Body of pancreas (tissue), 4 donors: ENCODE results near the gene SIK3. TPM values are rescaled to one million over a fixed set of nuclear protein-coding genes. Genes with fewer than 3 reads are reported as not detected.

ENCODE experiments used
- ATAC-seq: fragments of 150-250 bp; one replicate; pipeline ENCODE4 v1.9.1; 2016
- DNase-seq, 4 donors: peaks; one replicate each; pipeline ENCODE4 v3.0.0-alpha.2; 2019
- H3K27ac ChIP-seq, 4 donors: fragments of 200-600 bp; sonication (generic); 1 replicate in 3 of 4; 2 replicates in 1 of 4; pipeline versions ENCODE4 v1.5.1 to v1.6.1; 2016 to 2019; ENCODE audit warnings: mild to moderate bottlenecking in 1 of 4, mixed read lengths in 1 of 4, moderate library complexity in 1 of 4
- H3K27me3 ChIP-seq, 2 donors: fragments of 200-600 bp; sonication (generic); one replicate each; pipeline ENCODE4 v1.6.0; 2016; ENCODE audit warnings: mild to moderate bottlenecking in 1 of 2
- H3K36me3 ChIP-seq, 2 donors: fragments of 200-600 bp; sonication (generic); replicated peaks in 1 of 2; 2 replicates each; pipeline ENCODE4 v1.5.1; 2016; ENCODE audit warnings: low read depth in 2 of 2; ENCODE audit not compliant: insufficient read depth in 1 of 2
- H3K4me1 ChIP-seq: fragments of 200-600 bp; sonication (generic); one replicate; pipeline ENCODE4 v1.6.0; 2016
- H3K4me3 ChIP-seq, 2 donors: fragments of 200-600 bp; sonication (generic); 1 replicate in 1 of 2; 2 replicates in 1 of 2; pipeline ENCODE4 v1.5.1; 2016 to 2019
- H3K9me3 ChIP-seq, 3 donors: fragments of 200-600 bp; sonication (generic); 1 replicate in 2 of 3; 2 replicates in 1 of 3; pipeline ENCODE4 v1.5.1; 2016
- POLR2A ChIP-seq, 3 donors: fragments of 450-650 bp; IDR thresholded peaks; one replicate each; pipeline ENCODE4 v1.6.1; 2016; ENCODE audit warnings: antibody characterized with exemption in 3 of 3, mild to moderate bottlenecking in 2 of 3
- WGBS, 2 donors: methylation state at CpG; one replicate each; pipeline ENCODE4 v1.1.5; 2017; 5-methylcytosine and 5-hydroxymethylcytosine counted together
- intact Hi-C: fragments of 100-400 bp; cut with DNase I; formaldehyde crosslinking; loops from one replicate; pipeline ENCODE4 v1.15.1; 2023
- total RNA-seq, 2 donors: library from RNA; depleted of rRNA; stranded (reverse); fragments of >200 nt; gene quantifications; one replicate each; pipeline ENCODE4 v1.1.0, GENCODE V29; 2016
- TF ChIP-seq, protein P1 (sequence below), 7 experiments: fragments of 450-650 bp in 4 of 7; fragments of 200-600 bp in 3 of 7; sonication (generic) in 3 of 7; IDR thresholded peaks; one replicate each; pipeline ENCODE4 v1.5.1; 2016 to 2019; ENCODE audit warnings: antibody characterized with exemption in 7 of 7

Gene SIK3
- total RNA-seq, 2 donors from 2014 or later = 24.1 to 46.1 TPM

DNA sequence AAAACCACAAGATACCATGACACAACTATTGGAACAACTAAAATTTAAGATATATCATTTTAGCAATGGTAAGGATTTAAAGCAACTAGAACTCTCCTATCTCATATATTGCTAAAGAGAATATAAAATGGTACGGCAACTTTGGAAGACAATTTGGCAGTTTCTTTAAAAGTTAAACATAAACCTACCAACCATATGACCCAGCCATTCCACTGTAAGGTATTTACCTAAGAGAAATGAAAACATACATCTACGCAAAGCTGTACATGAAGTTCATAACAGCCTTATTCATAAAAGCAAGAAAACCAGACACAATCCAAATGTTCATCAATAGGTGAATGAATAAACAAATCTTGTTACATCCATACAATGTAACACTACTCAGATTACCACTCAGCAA is 31.3 kb downstream of the SIK3 start:
- Histone ChIP-seq H3K4me3 (no peak overlapping the region), H3K27me3 (no peaks in the 10 kb centered on the region), H3K9me3 (no peaks in the 10 kb centered on the region), H3K36me3 (no peaks in the 10 kb centered on the region), H3K4me1 (peaks cover 47% of the 10 kb centered on the region), H3K27ac (no peak overlapping the region)
- no peak for TF ChIP-seq POLR2A (IDR thresholded peaks at IDR 0.05)
- TF ChIP-seq, protein P1, sequence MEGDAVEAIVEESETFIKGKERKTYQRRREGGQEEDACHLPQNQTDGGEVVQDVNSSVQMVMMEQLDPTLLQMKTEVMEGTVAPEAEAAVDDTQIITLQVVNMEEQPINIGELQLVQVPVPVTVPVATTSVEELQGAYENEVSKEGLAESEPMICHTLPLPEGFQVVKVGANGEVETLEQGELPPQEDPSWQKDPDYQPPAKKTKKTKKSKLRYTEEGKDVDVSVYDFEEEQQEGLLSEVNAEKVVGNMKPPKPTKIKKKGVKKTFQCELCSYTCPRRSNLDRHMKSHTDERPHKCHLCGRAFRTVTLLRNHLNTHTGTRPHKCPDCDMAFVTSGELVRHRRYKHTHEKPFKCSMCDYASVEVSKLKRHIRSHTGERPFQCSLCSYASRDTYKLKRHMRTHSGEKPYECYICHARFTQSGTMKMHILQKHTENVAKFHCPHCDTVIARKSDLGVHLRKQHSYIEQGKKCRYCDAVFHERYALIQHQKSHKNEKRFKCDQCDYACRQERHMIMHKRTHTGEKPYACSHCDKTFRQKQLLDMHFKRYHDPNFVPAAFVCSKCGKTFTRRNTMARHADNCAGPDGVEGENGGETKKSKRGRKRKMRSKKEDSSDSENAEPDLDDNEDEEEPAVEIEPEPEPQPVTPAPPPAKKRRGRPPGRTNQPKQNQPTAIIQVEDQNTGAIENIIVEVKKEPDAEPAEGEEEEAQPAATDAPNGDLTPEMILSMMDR (IDR thresholded peaks at IDR 0.05) = no peak
- DNase-seq (no peak), ATAC-seq (no peak)
- intact Hi-C loops = no loop called here
- 82 to 85% methylated on average over 2 of the region's 2 CpGs for WGBS, 2 donors

DNA sequence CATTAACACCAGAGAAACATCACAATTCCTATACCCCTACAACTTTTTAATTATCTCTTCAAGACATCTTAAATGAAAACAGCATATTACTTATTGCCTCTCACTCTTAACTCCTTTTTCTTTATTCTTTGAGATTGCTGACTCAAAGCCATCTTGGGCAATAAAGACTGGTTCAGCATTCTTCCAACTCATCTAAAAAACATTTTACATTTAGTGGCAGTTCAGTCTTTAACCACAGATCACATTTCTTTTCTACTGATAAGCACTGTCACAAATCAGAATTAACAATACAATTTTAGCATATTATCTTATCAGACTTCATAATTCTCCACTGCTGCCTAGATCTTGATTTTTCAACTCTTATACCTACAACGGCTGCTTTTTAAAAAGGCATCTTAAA is 34.0 kb downstream of the SIK3 start:
- 13 to 20% methylated on average over 1 of the region's 1 CpG for WGBS, 2 donors
- ATAC-seq (no peak), DNase-seq (no peak)
- Histone ChIP-seq H3K27ac (no peak overlapping the region), H3K27me3 (no peaks in the 10 kb centered on the region), H3K4me1 (peaks cover 24% of the 10 kb centered on the region), H3K4me3 (no peak overlapping the region), H3K36me3 (no peaks in the 10 kb centered on the region), H3K9me3 (no peaks in the 10 kb centered on the region)
- intact Hi-C loops = no loop called here
- no peak for TF ChIP-seq POLR2A (IDR thresholded peaks at IDR 0.05)
- TF ChIP-seq, protein P1 (IDR thresholded peaks at IDR 0.05) = no peak

DNA sequence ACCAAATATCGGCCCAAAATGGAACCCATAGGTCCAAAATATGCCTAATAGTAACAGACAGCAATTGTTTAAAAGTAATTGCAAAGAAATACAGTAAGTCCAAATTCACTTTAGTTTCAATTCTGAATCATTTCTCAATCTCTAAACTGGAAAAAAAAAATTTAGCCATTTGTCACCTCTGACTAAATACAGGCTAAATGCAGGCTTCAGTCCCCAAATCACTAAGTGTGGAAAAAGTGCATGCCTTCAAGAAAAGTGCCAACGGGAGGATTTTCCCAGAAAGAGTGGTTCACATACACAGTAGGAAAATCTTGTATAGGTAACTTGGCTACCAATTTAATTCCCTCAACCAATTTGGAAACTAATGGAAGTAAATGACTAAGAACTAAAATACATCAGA is 35.7 kb downstream of the SIK3 start:
- no peak for DNase-seq
- Histone ChIP-seq H3K27ac (no peak overlapping the region), H3K4me3 (no peak overlapping the region), H3K9me3 (no peaks in the 10 kb centered on the region), H3K27me3 (no peaks in the 10 kb centered on the region), H3K4me1 (peaks cover 24% of the 10 kb centered on the region), H3K36me3 (no peaks in the 10 kb centered on the region)
- WGBS, 2 donors = 83 to 96% methylated on average over 2 of the region's 2 CpGs
- ATAC-seq = no peak
- intact Hi-C loops = no loop called here
- TF ChIP-seq POLR2A (IDR thresholded peaks at IDR 0.05) = no peak
- TF ChIP-seq, protein P1 (IDR thresholded peaks at IDR 0.05) = no peak

DNA sequence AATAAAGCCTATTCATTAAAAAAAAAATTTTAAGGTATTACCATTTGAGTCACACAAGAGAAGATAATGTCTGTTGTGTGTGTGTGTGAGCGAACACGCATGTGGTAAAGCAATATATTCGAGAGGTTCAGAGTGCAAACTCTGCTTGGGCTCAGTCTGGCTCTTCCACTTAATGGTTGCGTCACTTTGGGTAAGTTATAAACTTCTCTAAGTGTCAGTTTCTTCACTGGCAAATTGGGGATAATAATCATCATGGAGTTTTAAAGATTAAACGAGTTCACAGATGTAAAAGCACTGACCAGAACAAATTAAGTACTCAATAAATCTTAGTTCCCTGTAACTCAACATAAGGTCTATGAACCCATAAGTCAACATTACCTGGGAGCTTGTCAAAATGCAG is 37.0 kb downstream of the SIK3 start:
- intact Hi-C loops = no loop called here
- Histone ChIP-seq H3K4me1 (peaks cover 24% of the 10 kb centered on the region), H3K4me3 (no peak overlapping the region), H3K27ac (no peak overlapping the region), H3K27me3 (no peaks in the 10 kb centered on the region), H3K36me3 (no peaks in the 10 kb centered on the region), H3K9me3 (no peaks in the 10 kb centered on the region)
- DNase-seq (no peak), ATAC-seq (no peak)
- no peak for TF ChIP-seq POLR2A (IDR thresholded peaks at IDR 0.05)
- TF ChIP-seq, protein P1 (IDR thresholded peaks at IDR 0.05) = no peak
- 89 to 92% methylated on average over 5 of the region's 5 CpGs for WGBS, 2 donors

DNA sequence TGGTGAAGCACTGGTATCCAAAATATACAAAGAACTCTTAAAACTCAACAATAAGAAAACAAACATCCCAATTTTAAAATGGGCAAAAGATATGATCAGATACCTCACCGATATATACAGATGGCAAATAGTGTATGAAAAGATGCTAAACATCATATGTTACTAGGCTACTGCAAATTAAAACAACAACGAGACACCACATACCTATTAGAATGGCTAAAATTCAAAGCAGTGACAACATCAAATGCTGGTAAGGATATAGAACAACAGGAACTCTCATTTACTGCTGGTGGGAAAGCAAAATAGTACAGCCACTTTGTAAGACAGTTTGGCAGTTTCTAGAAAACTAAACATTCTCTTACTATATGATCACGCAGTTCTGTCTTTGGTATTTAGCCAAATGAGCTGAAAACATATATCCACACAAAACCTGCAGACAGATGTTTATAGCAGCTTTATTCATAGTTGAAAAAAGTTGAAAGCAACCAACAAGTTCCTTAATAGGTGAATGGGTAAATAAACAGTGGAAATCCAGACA is 38.5 kb downstream of the SIK3 start:
- no peak for TF ChIP-seq POLR2A (IDR thresholded peaks at IDR 0.05)
- TF ChIP-seq, protein P1 (IDR thresholded peaks at IDR 0.05) = no peak
- Histone ChIP-seq H3K27me3 (no peaks in the 10 kb centered on the region), H3K4me3 (no peak overlapping the region), H3K27ac (no peak overlapping the region), H3K4me1 (peaks cover 30% of the 10 kb centered on the region), H3K9me3 (no peaks in the 10 kb centered on the region), H3K36me3 (no peaks in the 10 kb centered on the region)
- WGBS, 2 donors = 71 to 84% methylated on average over 3 of the region's 3 CpGs
- ATAC-seq (no peak), DNase-seq (no peak)
- intact Hi-C loops = no loop called here
